ENCODE measurements around the gene HIC1.

Gene HIC1

GRCh38 chr17:2040942-2041560 is 13.9 kb upstream of the HIC1 start:
- Histone ChIP-seq H3K4me3 (replicated peaks; ENCODE audit: insufficient read depth, low read length) (no peak overlapping the region), H3K27ac (replicated peaks) (no peak overlapping the region), H3K27me3 (ENCODE audit: insufficient read depth, poor library complexity, severe bottlenecking) (no peaks in the 10 kb centered on the region)
- no peak for TF ChIP-seq GABPA (IDR thresholded peaks at IDR 0.05; ENCODE audit: low read depth)
- no peak for TF ChIP-seq SPI1 (IDR thresholded peaks at IDR 0.05; ENCODE audit: borderline replicate concordance, low read depth)
- TF ChIP-seq CTCF (IDR thresholded peaks at IDR 0.05; ENCODE audit: insufficient read depth, low read length): no peak
- no peak for TF ChIP-seq REST (IDR thresholded peaks at IDR 0.05; ENCODE audit: insufficient replicate concordance, low read depth)
- no peak for TF ChIP-seq POLR2AphosphoS5 (IDR thresholded peaks at IDR 0.05; ENCODE audit: low read depth)
- DNase-seq (ENCODE audit: low read depth in 1 of 2, low spot score in 1 of 2): no peak

- Histone ChIP-seq H3K27me3 (ENCODE audit: insufficient read depth, poor library complexity, severe bottlenecking) (no peaks in the 10 kb centered on the region), H3K27ac (replicated peaks) (peak within 1 kb of the TSS; percentile 82), H3K4me3 (replicated peaks; ENCODE audit: insufficient read depth, low read length) (peak within 1 kb of the TSS; percentile 65)
- DNase-seq (ENCODE audit: low read depth in 1 of 2, low spot score in 1 of 2): peak; percentile 74 to 79
- TF ChIP-seq SPI1 (IDR thresholded peaks at IDR 0.05; ENCODE audit: borderline replicate concordance, low read depth) (0 out of 2 replicates have a peak, but pooled peaks have one; percentile 7), REST (IDR thresholded peaks at IDR 0.05; ENCODE audit: insufficient replicate concordance, low read depth) (peak; percentile 54), CTCF (IDR thresholded peaks at IDR 0.05; ENCODE audit: insufficient read depth, low read length) (no peak), POLR2AphosphoS5 (IDR thresholded peaks at IDR 0.05; ENCODE audit: low read depth) (peak; percentile 60), GABPA (IDR thresholded peaks at IDR 0.05; ENCODE audit: low read depth) (peak; percentile 93)
These were observed 13.1 kb upstream of the HIC1 start, which contains the start of gene OVCA2 for GRCh38 chr17:2041561-2042389. TSS of gene OVCA2 (plus strand) at chr17:2042022. CDS start at chr17:2042048, 26 bp downstream.

GRCh38 chr17:2042390-2042847 is 12.5 kb upstream of the HIC1 start:
- Histone ChIP-seq H3K27me3 (ENCODE audit: insufficient read depth, poor library complexity, severe bottlenecking) (no peaks in the 10 kb centered on the region), H3K4me3 (replicated peaks; ENCODE audit: insufficient read depth, low read length) (peak overlapping the region; percentile 65), H3K27ac (replicated peaks) (peak overlapping the region; percentile 82)
- DNase-seq (ENCODE audit: low read depth in 1 of 2, low spot score in 1 of 2): no peak
- no peak for TF ChIP-seq GABPA (IDR thresholded peaks at IDR 0.05; ENCODE audit: low read depth)
- TF ChIP-seq CTCF (IDR thresholded peaks at IDR 0.05; ENCODE audit: insufficient read depth, low read length): no peak
- no peak for TF ChIP-seq SPI1 (IDR thresholded peaks at IDR 0.05; ENCODE audit: borderline replicate concordance, low read depth)
- no peak for TF ChIP-seq POLR2AphosphoS5 (IDR thresholded peaks at IDR 0.05; ENCODE audit: low read depth)

Data from HL-60 (cell line).